ENCODE results near the gene CMSS1.

The CMSS1 gene

DNA sequence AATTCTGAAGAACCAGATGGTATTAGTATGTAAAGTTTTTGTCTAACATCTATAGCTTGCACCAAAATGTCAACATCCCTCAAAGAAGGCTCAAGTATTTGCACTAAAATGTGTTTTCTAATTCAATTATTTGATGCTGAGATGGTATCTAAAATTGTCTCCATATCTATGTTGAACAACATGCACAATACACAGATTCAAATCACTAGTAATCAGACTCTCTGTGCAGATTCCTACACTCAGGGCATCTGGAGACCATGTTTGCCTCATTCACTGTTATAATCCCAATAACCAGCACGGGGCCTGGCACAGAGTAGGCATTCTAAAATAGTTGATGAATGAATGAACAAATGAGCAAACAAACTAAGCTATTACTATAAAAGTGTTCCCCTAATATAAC, 294.1 kb downstream of the CMSS1 start:
- H3K4me1 ChIP-seq (ENCODE audit: control insufficient read depth, insufficient read depth, low read length), result peaks cover 12% of the 10 kb centered on the region
- ChIA-PET POLR2A (interaction anchor here (0.6 kb wide), 1 partner anchor 74 kb away, joined by 5 read pairs; no protein-coding TSS in a partner anchor), CTCF (interaction anchor here (0.9 kb wide), 1 partner anchor 28 kb away, joined by 3 read pairs; no protein-coding TSS in a partner anchor)
- H3K9me3 ChIP-seq (ENCODE audit: control insufficient read depth, insufficient read depth, low read depth, low read length), result no peaks in the 10 kb centered on the region
- no peak overlapping the region for H3K27ac ChIP-seq (ENCODE audit: extremely low read depth, low read depth, low read length)
- TF ChIP-seq ZBTB6 (tag by site-specific recombination; IDR thresholded peaks at IDR 0.05) (no peak), ZNF488 (tag by site-specific recombination; IDR thresholded peaks at IDR 0.05) (no peak), ZFP3 (tag by site-specific recombination; IDR thresholded peaks at IDR 0.05; ENCODE audit: low read depth) (no peak), PATZ1 (tag by site-specific recombination; IDR thresholded peaks at IDR 0.05) (no peak), ZNF701 (tag by site-specific recombination; IDR thresholded peaks at IDR 0.05) (no peak), ZNF837 (tag by site-specific recombination; IDR thresholded peaks at IDR 0.05) (no peak), ZNF174 (tag by site-specific recombination; IDR thresholded peaks at IDR 0.05) (no peak), KLF9 (tag by site-specific recombination; IDR thresholded peaks at IDR 0.05; ENCODE audit: low read depth) (no peak), ZNF335 (tag by site-specific recombination; conservative IDR thresholded peaks at IDR 0.05) (no peak), ZFHX2 (tag by site-specific recombination; conservative IDR thresholded peaks at IDR 0.05) (no peak)
- TF ChIP-seq, protein P1, sequence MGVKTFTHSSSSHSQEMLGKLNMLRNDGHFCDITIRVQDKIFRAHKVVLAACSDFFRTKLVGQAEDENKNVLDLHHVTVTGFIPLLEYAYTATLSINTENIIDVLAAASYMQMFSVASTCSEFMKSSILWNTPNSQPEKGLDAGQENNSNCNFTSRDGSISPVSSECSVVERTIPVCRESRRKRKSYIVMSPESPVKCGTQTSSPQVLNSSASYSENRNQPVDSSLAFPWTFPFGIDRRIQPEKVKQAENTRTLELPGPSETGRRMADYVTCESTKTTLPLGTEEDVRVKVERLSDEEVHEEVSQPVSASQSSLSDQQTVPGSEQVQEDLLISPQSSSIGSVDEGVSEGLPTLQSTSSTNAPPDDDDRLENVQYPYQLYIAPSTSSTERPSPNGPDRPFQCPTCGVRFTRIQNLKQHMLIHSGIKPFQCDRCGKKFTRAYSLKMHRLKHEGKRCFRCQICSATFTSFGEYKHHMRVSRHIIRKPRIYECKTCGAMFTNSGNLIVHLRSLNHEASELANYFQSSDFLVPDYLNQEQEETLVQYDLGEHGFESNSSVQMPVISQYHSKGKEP (tag by site-specific recombination; IDR thresholded peaks at IDR 0.05), result no peak
- TF ChIP-seq, protein P2, sequence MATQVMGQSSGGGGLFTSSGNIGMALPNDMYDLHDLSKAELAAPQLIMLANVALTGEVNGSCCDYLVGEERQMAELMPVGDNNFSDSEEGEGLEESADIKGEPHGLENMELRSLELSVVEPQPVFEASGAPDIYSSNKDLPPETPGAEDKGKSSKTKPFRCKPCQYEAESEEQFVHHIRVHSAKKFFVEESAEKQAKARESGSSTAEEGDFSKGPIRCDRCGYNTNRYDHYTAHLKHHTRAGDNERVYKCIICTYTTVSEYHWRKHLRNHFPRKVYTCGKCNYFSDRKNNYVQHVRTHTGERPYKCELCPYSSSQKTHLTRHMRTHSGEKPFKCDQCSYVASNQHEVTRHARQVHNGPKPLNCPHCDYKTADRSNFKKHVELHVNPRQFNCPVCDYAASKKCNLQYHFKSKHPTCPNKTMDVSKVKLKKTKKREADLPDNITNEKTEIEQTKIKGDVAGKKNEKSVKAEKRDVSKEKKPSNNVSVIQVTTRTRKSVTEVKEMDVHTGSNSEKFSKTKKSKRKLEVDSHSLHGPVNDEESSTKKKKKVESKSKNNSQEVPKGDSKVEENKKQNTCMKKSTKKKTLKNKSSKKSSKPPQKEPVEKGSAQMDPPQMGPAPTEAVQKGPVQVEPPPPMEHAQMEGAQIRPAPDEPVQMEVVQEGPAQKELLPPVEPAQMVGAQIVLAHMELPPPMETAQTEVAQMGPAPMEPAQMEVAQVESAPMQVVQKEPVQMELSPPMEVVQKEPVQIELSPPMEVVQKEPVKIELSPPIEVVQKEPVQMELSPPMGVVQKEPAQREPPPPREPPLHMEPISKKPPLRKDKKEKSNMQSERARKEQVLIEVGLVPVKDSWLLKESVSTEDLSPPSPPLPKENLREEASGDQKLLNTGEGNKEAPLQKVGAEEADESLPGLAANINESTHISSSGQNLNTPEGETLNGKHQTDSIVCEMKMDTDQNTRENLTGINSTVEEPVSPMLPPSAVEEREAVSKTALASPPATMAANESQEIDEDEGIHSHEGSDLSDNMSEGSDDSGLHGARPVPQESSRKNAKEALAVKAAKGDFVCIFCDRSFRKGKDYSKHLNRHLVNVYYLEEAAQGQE (tag by site-specific recombination; IDR thresholded peaks at IDR 0.05), result no peak
- no peaks in the 10 kb centered on the region for H3K36me3 ChIP-seq (ENCODE audit: control insufficient read depth in 2 of 2, insufficient read depth in 1 of 2, low read length in 2 of 2)
- no peak overlapping the region for H3K4me3 ChIP-seq (ENCODE audit: low read depth, low read length)

- ChIA-PET POLR2A (no interaction called here), CTCF (no interaction called here)
- Histone ChIP-seq H3K4me1 (ENCODE audit: control insufficient read depth, insufficient read depth, low read length) (no peaks in the 10 kb centered on the region), H3K27ac (ENCODE audit: extremely low read depth, low read depth, low read length) (no peak overlapping the region), H3K36me3 (ENCODE audit: control insufficient read depth in 2 of 2, insufficient read depth in 1 of 2, low read length in 2 of 2) (no peaks in the 10 kb centered on the region), H3K9me3 (ENCODE audit: control insufficient read depth, insufficient read depth, low read depth, low read length) (no peaks in the 10 kb centered on the region), H3K4me3 (ENCODE audit: low read depth, low read length) (no peak overlapping the region)
- no peak for TF ChIP-seq ZNF558 (tag by site-specific recombination; IDR thresholded peaks at IDR 0.05)
- TF ChIP-seq ZNF701 (tag by site-specific recombination; IDR thresholded peaks at IDR 0.05), result no peak
- TF ChIP-seq ZNF654 (tag by site-specific recombination; IDR thresholded peaks at IDR 0.05; ENCODE audit: low read depth), result no peak
These were observed 296.2 kb downstream of the CMSS1 start for GRCh38 chr3:100113723-100114412.
